ENCODE data around the gene NRBP1. TPM values are rescaled to one million over a fixed set of nuclear protein-coding genes. Genes with fewer than 3 reads are reported as not detected.
A peak's percentile ranks its signal among the peaks of the same experiment; 100 is the strongest.

Gene NRBP1
- total and polyA plus RNA-seq, 9 donors = 50.8 to 169 (median 90.0) TPM

GRCh38 chr2:27407798-27408491 is 20.5 kb upstream of the NRBP1 start:
- H3K27me3 ChIP-seq = no peaks in the 10 kb centered on the region
- TF ChIP-seq EP300 (IDR thresholded peaks at IDR 0.05) = no peak
- TF ChIP-seq, protein P1, sequence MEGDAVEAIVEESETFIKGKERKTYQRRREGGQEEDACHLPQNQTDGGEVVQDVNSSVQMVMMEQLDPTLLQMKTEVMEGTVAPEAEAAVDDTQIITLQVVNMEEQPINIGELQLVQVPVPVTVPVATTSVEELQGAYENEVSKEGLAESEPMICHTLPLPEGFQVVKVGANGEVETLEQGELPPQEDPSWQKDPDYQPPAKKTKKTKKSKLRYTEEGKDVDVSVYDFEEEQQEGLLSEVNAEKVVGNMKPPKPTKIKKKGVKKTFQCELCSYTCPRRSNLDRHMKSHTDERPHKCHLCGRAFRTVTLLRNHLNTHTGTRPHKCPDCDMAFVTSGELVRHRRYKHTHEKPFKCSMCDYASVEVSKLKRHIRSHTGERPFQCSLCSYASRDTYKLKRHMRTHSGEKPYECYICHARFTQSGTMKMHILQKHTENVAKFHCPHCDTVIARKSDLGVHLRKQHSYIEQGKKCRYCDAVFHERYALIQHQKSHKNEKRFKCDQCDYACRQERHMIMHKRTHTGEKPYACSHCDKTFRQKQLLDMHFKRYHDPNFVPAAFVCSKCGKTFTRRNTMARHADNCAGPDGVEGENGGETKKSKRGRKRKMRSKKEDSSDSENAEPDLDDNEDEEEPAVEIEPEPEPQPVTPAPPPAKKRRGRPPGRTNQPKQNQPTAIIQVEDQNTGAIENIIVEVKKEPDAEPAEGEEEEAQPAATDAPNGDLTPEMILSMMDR (IDR thresholded peaks at IDR 0.05) = no peak
- no peak for TF ChIP-seq POLR2A (IDR thresholded peaks at IDR 0.05)
- H3K36me3 ChIP-seq = no peaks in the 10 kb centered on the region
- peaks cover 5% of the 10 kb centered on the region for H3K4me1 ChIP-seq (ENCODE audit: insufficient read depth)
- H3K27ac ChIP-seq = no peak overlapping the region
- 47 to 49% (median 48%) methylated on average over 16 of the region's 16 CpGs for WGBS, 3 donors
- no peak for DNase-seq
- intact Hi-C loops (cut with DNase I) = no loop called here
- no peaks in the 10 kb centered on the region for H3K9me3 ChIP-seq
- H3K4me3 ChIP-seq = peak overlapping the region; percentile 87

- peak overlapping the region in 1 of 2 donors; percentile 64 for H3K27ac ChIP-seq
- 0 to 1% (median 1%) methylated on average over 33 of the region's 33 CpGs for WGBS, 3 donors
- TF ChIP-seq, protein P1 (IDR thresholded peaks at IDR 0.05) = no peak
- peak overlapping the region; percentile 87 for H3K4me3 ChIP-seq
- intact Hi-C loops (cut with DNase I) = no loop called here
- no peaks in the 10 kb centered on the region for H3K9me3 ChIP-seq
- H3K27me3 ChIP-seq = no peaks in the 10 kb centered on the region
- no peak for DNase-seq
- peaks cover 5% of the 10 kb centered on the region for H3K4me1 ChIP-seq (ENCODE audit: insufficient read depth)
- H3K36me3 ChIP-seq = no peaks in the 10 kb centered on the region
Observed at GRCh38 chr2:27408601-27409320, 19.7 kb upstream of the NRBP1 start.

GRCh38 chr2:27409321-27410073 is 18.9 kb upstream of the NRBP1 start, which contains the start of gene PPM1G:
Gene PPM1G (minus strand): TSS chr2:27409591. CDS start chr2:27409422, 169 bp downstream.
- TF ChIP-seq, protein P1 (IDR thresholded peaks at IDR 0.05) = no peak
- TF ChIP-seq POLR2A (IDR thresholded peaks at IDR 0.05) = peak; percentile 34
- Histone ChIP-seq H3K4me1 (ENCODE audit: insufficient read depth) (peaks cover 5% of the 10 kb centered on the region), H3K4me3 (peak within 1 kb of the TSS; percentile 87), H3K27ac (peak within 1 kb of the TSS in 1 of 2 donors; percentile 64), H3K9me3 (no peaks in the 10 kb centered on the region), H3K27me3 (no peaks in the 10 kb centered on the region), H3K36me3 (no peaks in the 10 kb centered on the region)
- 1% methylated on average over 41 to 82 of the region's 82 CpGs for WGBS, 3 donors
- DNase-seq = peak; percentile 93 to 97 (median 95)
- intact Hi-C loops (cut with DNase I) = no loop called here

DNA sequence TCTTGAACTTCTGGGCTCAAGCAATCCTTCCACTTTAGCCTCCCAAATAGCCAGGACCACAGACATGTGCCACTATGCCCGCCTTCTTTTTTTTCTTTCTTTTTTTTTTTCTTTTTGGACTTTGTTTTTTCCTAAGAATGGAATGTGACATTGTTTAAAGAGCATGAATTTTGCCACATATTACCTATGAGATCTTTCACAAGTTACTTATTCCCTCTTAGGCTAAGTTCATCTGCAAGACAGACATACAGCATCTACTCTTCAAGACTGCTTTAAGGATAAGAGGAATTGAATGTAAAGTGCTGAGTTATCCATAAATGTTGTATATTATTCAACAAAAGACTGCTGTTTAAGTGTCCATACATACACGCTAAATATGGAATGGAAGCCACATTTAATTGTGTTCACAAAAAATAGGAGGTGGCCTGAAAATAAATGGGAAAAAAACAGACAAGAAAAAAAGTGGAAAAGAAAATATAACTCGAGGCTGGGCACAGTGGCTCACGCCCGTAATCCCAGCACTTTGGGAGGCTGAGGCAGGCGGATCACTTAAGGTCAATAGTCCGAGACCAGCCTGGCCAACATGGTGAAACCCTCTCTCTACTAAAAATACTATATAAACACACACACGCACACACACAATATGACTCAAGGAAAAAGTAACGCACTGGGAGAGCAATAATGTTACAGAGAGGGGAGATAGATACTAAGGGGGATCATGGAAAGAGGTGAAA is 15.8 kb upstream of the NRBP1 start:
- no peaks in the 10 kb centered on the region for H3K27me3 ChIP-seq
- no peaks in the 10 kb centered on the region for H3K36me3 ChIP-seq
- no peak overlapping the region for H3K27ac ChIP-seq
- WGBS, 3 donors = 85 to 87% (median 85%) methylated on average over 9 of the region's 9 CpGs
- H3K4me1 ChIP-seq (ENCODE audit: insufficient read depth) = peaks cover 5% of the 10 kb centered on the region
- no peaks in the 10 kb centered on the region for H3K9me3 ChIP-seq
- no peak overlapping the region for H3K4me3 ChIP-seq
- intact Hi-C loops (cut with DNase I) = no loop called here
- no peak for DNase-seq
- TF ChIP-seq, protein P1 (IDR thresholded peaks at IDR 0.05) = no peak
- TF ChIP-seq POLR2A (IDR thresholded peaks at IDR 0.05) (no peak), EP300 (IDR thresholded peaks at IDR 0.05) (no peak)

Measured in ovary (tissue), 9 donors.